Activated T-helper 17 cell treated with anti-CD3 and anti-CD28 coated beads, Interleukin-2, amount 50 U/mL, for 72 hours (primary cell): ENCODE results near the gene ZNF774. TPM values are rescaled to one million over a fixed set of nuclear protein-coding genes. Genes with fewer than 3 reads are reported as not detected.

ENCODE experiments used
- ATAC-seq: fragments of 150-1000 bp; cut with Tn5 transposase; replicated peaks from 2 replicates; pipeline ENCODE4 v1.10.0; 2021; ENCODE audit warnings: mild to moderate bottlenecking, moderate library complexity
- H3K27ac Mint-ChIP-seq: one replicate; pipeline ENCODE4 v1.8.0; 2022; ENCODE audit warnings: mixed read lengths
- H3K27me3 Mint-ChIP-seq: one replicate; pipeline ENCODE4 v1.8.0; 2022; ENCODE audit warnings: mixed read lengths
- H3K36me3 Mint-ChIP-seq: one replicate; pipeline ENCODE4 v1.8.0; 2022; ENCODE audit warnings: low read depth, mild to moderate bottlenecking, mixed read lengths
- H3K4me1 Mint-ChIP-seq: one replicate; pipeline ENCODE4 v1.8.0; 2022; ENCODE audit warnings: mixed read lengths
- H3K4me3 Mint-ChIP-seq: one replicate; pipeline ENCODE4 v1.8.0; 2022; ENCODE audit warnings: mild to moderate bottlenecking, mixed read lengths
- H3K9me3 Mint-ChIP-seq: one replicate; pipeline ENCODE4 v1.8.0; 2022; ENCODE audit warnings: mixed read lengths
- total RNA-seq, 2 donors: library from RNA; stranded (reverse); gene quantifications; one replicate each; pipeline ENCODE4 v1.2.3, GENCODE V29; 2022

ZNF774 gene
- total RNA-seq, 2 donors from 2014 or later, result 0.69 to 0.82 TPM

DNA sequence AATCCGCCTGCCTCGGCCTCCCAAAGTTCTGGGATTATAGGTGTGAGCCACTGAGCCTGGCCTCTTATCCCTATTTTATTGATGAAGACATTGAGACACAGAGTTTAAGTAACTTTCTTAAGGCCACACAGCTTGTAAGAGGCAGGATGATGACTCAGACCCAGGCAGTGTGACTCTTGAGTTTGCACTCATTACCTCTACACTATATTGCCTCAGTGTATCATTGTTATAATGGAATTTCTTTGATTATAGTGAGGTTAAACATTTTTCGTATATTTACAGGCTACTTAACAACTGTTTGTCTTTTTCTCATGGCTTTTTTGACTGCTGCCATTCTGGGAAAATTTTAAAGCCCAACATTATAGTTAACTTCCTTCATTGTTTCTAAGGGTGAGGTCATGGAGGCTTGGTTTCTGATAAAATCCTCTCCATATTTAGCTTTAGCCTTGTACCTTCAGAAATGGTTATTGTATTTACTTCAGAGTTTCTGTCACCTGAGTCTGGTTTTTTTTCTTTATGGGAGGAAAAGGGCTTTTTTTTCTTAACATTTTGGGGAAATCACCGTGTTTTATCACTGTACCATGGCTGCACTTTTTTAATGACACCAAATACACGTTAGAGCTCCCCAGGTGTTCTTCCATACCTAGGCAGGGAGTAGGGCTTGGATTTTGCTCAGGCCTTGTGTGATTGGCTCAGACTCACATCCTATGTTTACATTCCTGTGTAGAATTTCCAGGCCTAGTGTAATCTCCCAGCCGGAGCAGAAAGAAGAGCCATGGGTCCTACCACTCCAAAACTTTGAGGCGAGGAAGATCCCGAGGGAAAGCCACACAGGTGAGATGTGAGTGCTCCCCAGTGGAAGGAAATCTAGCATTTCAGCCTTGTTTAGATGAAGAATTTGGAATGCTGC, 6.3 kb downstream of the ZNF774 start:
- Mint-ChIP-seq H3K9me3 (no peaks in the 10 kb centered on the region), H3K27ac (no peak overlapping the region)
- peak; percentile 40 for ATAC-seq

DNA sequence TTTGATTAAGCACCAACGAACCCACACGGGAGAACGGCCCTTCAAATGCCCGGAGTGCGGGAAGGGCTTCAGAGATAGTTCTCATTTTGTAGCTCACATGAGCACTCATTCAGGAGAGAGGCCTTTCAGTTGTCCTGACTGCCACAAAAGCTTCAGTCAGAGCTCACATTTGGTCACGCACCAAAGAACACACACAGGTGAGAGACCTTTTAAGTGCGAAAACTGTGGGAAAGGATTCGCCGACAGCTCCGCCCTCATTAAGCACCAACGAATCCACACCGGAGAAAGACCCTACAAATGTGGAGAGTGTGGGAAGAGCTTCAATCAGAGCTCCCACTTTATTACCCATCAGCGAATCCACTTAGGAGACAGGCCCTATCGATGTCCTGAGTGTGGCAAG, 8.7 kb downstream of the ZNF774 start:
- H3K9me3 Mint-ChIP-seq, result no peaks in the 10 kb centered on the region
- no peaks in the 10 kb centered on the region for H3K36me3 Mint-ChIP-seq
- no peak for ATAC-seq
- H3K27ac Mint-ChIP-seq, result no peak overlapping the region
- H3K27me3 Mint-ChIP-seq, result no peaks in the 10 kb centered on the region
- no peak overlapping the region for H3K4me3 Mint-ChIP-seq
- peaks cover 20% of the 10 kb centered on the region for H3K4me1 Mint-ChIP-seq

More for the DNA sequence above, 6.3 kb downstream of the ZNF774 start:
- no peak overlapping the region for H3K4me3 Mint-ChIP-seq
- peaks cover 9% of the 10 kb centered on the region for H3K4me1 Mint-ChIP-seq
- no peaks in the 10 kb centered on the region for H3K27me3 Mint-ChIP-seq
- no peaks in the 10 kb centered on the region for H3K36me3 Mint-ChIP-seq

DNA sequence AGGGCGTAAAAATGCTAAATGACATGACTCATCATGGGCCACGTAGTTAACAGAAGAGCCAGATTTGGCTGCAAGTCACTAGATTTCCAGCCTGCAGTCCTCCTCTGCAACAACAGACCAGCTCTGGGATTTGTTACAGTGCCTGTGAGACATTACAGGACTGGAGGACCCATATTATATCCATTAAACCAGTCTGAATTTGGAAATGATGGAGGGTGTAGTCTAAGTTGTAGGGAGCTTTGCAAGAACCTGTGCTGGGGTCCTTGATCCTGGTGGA, 10.8 kb downstream of the ZNF774 start:
- no peak overlapping the region for H3K4me3 Mint-ChIP-seq

DNA sequence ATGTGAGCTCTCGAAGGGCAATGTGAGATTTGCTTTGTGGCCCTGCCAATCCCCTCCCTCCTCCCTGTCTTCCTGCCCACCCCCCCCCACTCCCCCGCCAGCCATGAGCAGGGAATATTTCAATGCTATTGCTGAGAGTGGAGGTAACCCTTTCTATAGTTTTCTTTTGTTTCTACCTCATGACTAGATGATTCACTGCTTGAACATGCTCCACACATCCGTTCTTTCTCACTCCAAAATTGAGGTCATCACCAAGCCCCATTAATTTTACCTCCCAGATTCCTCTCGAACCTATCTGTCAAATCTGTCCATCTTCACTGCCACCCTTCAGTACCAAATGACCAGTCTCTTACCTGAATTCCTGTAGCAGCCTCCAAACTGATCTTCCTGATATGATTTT, 12.2 kb downstream of the ZNF774 start:
- Mint-ChIP-seq H3K4me1 (peaks cover 16% of the 10 kb centered on the region), H3K36me3 (no peaks in the 10 kb centered on the region), H3K27me3 (no peaks in the 10 kb centered on the region), H3K27ac (peak overlapping the region; percentile 71), H3K4me3 (peak overlapping the region; percentile 32), H3K9me3 (no peaks in the 10 kb centered on the region)
- peak; percentile 36 for ATAC-seq

More for the DNA sequence above, 10.8 kb downstream of the ZNF774 start:
- Mint-ChIP-seq H3K36me3 (no peaks in the 10 kb centered on the region), H3K27ac (peak overlapping the region; percentile 46), H3K27me3 (no peaks in the 10 kb centered on the region), H3K4me1 (peaks cover 20% of the 10 kb centered on the region), H3K9me3 (no peaks in the 10 kb centered on the region)
- no peak for ATAC-seq

DNA sequence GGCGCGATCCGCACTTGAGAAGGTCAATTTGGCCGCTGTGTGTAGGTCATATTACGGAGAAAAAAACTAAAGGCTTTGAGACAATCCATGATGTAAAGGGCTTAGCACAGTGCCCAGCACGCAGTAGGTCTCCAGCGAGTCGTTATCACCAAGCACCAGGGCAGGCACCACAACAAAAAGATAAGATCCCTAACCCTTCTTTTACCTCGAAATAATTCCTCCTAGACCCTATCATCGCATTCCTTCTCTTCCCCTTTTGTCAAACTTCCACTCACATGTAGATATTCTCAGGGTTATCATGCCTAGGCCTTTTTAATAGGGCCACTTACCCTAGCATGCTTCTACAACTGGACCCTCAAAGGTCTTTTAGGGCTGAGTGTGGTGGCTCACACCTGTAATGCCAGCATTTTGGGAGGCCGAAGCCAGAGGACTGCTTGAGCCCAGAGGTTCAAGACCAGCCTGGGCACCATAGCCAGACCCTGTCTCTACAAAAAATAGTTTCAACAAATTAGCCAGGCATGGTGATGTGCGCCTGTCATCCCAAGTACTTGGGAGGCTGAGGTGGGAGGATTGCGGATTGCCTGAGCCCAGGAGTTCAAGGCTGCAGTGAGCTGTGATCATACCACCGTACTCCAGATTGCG, 13.5 kb downstream of the ZNF774 start:
- no peak overlapping the region for H3K4me3 Mint-ChIP-seq
- H3K27ac Mint-ChIP-seq, result no peak overlapping the region
- no peaks in the 10 kb centered on the region for H3K27me3 Mint-ChIP-seq
- ATAC-seq, result no peak
- peaks cover 16% of the 10 kb centered on the region for H3K4me1 Mint-ChIP-seq
- no peaks in the 10 kb centered on the region for H3K9me3 Mint-ChIP-seq
- H3K36me3 Mint-ChIP-seq, result no peaks in the 10 kb centered on the region

DNA sequence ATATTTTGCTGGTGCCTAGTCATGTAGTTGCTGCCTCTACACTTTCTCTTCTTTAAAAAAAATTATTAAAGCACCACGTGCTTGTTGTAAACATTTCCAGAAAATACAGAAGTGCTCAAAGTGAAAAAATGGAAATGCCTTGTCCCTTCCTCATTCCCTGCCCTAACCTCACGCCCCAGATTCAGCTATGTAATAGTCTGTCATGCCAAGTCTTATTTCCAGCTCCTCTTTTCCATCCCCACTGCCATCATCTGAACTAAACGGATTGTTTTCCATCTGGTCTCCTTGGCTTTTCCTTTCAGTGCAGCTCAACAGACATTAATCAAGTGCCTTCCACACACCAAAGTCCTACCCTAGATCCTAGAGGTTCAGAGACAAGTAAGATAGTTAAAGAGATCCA, 15.5 kb downstream of the ZNF774 start:
- Mint-ChIP-seq H3K27me3 (no peaks in the 10 kb centered on the region), H3K9me3 (no peaks in the 10 kb centered on the region), H3K27ac (peak overlapping the region; percentile 20), H3K36me3 (no peaks in the 10 kb centered on the region), H3K4me3 (no peak overlapping the region), H3K4me1 (peaks cover 16% of the 10 kb centered on the region)
- no peak for ATAC-seq

DNA sequence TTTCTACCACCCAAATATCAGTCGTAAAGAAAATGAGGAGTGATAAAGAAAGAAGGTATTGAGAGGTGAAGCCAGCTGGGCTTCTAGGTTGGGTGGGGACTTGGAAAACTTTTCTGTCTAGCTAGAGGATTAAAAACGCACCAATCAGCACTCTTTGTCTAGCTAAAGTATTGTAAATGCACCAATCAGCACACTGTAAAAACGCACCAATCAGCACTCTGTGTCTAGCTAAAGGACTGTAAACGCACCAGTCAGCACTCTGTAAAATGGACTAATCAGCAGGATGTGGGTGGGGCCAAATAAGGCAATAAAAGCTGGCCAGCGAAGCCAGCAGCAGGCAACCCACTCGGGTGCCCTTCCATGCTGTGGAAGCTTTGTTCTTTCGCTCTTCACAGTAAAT, 23.0 kb downstream of the ZNF774 start:
- no peak overlapping the region for H3K27ac Mint-ChIP-seq
- ATAC-seq, result no peak
- H3K4me3 Mint-ChIP-seq, result no peak overlapping the region
- no peaks in the 10 kb centered on the region for H3K27me3 Mint-ChIP-seq
- H3K4me1 Mint-ChIP-seq, result peaks cover 22% of the 10 kb centered on the region
- peaks cover 13% of the 10 kb centered on the region for H3K9me3 Mint-ChIP-seq
- no peaks in the 10 kb centered on the region for H3K36me3 Mint-ChIP-seq

DNA sequence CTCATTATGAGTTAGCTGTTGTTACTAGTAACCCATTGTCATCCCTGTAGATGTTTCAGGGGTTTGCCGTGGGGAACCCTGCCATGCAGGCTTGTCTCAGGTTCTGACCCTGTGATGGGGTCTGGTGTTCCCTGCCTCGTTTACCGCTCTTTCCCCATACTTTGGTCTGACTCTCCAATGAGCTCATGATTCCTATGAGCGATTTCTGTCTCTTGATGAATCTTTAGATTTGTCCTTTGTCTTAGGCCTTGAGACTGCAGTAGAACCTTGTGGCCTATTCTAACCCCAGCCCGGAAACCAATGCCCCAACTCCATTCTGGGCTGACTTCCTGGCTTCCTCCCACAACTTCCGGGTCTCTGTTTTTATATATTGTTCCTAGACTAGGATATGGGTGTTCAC, 24.7 kb downstream of the ZNF774 start:
- peak overlapping the region; percentile 95 for H3K27ac Mint-ChIP-seq
- peaks cover 18% of the 10 kb centered on the region for H3K9me3 Mint-ChIP-seq
- ATAC-seq, result peak; percentile 96
- H3K4me1 Mint-ChIP-seq, result peaks cover 22% of the 10 kb centered on the region
- peak overlapping the region; percentile 75 for H3K4me3 Mint-ChIP-seq
- H3K27me3 Mint-ChIP-seq, result no peaks in the 10 kb centered on the region
- H3K36me3 Mint-ChIP-seq, result no peaks in the 10 kb centered on the region

DNA sequence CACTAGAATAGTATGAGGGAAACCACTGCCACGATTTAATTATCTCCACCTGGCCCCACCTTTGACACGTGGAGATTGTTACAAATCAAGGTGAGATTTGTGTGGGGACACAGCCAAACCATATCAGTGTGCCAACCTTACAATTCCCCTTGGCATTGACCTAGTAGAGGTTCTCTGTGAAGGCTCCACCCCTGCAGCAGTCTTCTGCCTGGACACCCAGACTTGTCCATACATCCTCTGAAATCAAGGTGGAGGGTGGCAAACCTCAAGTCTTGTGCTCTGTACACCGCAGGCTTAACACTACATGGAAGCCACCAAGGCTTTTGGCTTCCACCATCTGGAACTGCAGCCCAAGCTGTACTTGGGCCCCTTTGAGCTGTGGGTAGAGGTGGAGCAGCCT, 27.2 kb downstream of the ZNF774 start:
- H3K4me3 Mint-ChIP-seq, result no peak overlapping the region
- H3K4me1 Mint-ChIP-seq, result peaks cover 26% of the 10 kb centered on the region
- no peaks in the 10 kb centered on the region for H3K36me3 Mint-ChIP-seq
- H3K27ac Mint-ChIP-seq, result no peak overlapping the region
- peaks cover 18% of the 10 kb centered on the region for H3K9me3 Mint-ChIP-seq
- H3K27me3 Mint-ChIP-seq, result no peaks in the 10 kb centered on the region
- no peak for ATAC-seq

DNA sequence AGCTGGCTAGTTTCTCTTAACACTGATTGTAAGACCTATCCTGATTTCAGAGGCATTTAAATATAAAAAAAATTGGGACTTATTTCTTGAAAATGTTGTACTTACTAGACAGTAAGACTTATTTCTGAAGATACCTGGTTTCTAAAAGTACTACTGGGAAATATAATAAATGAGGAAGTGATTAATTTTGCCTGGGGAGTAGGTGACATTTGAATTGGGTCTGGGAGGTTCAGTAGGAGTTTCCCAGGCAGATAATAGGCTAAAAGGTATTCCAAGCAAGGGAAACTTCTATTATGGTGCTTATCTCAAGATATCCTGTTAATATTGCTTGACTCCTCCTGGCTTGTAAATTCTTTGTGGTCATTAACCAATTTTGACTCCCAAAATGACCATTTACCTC, 29.4 kb downstream of the ZNF774 start:
- Mint-ChIP-seq H3K4me1 (peaks cover 21% of the 10 kb centered on the region), H3K27me3 (no peaks in the 10 kb centered on the region), H3K4me3 (no peak overlapping the region), H3K9me3 (peaks cover 14% of the 10 kb centered on the region), H3K36me3 (no peaks in the 10 kb centered on the region), H3K27ac (no peak overlapping the region)
- no peak for ATAC-seq

DNA sequence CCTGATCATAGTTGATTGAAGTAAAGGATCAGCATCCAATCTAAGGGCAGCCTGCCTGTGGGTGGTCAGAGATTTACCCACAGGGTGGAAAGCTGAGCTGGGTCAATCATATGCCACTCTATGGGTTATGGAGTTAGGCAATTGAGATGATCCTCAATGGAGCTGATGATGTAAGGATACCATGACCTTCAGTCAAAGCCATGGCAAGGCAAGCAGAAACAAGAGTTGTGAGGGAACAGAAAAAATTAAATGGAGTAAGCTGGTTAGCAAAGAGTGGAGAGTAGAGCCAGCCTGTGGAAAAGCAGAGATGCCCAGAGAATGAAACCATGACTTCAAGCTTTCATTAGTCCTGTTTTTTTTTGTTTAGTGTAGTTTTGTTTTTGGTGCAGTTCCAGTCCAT, 30.2 kb downstream of the ZNF774 start:
- Mint-ChIP-seq H3K4me3 (no peak overlapping the region), H3K36me3 (no peaks in the 10 kb centered on the region), H3K27ac (no peak overlapping the region), H3K27me3 (no peaks in the 10 kb centered on the region), H3K4me1 (peaks cover 14% of the 10 kb centered on the region), H3K9me3 (peaks cover 12% of the 10 kb centered on the region)
- ATAC-seq, result no peak

DNA sequence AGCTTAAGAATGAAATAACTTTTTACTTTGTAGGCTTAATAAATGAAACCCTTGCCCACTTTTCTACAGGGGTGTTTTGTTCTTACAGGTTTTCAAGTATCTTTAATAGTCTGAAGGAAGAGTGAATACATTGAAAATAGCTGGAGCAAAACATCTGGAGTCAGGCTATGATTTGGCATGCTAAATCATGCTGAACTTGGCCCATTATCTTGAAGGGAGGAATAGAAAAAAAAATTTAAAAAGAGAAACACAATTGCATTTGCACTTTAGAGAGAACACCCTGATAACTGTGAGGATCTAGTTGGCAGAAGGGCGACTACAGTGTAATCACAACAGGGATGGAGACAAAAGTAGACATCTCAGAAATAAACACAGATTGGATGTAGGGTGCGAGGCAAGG, 34.1 kb downstream of the ZNF774 start:
- ATAC-seq, result no peak
- peaks cover 31% of the 10 kb centered on the region for H3K4me1 Mint-ChIP-seq
- H3K9me3 Mint-ChIP-seq, result no peaks in the 10 kb centered on the region
- H3K36me3 Mint-ChIP-seq, result peaks cover 28% of the 10 kb centered on the region
- peak overlapping the region; percentile 77 for H3K27ac Mint-ChIP-seq
- peak overlapping the region; percentile 89 for H3K4me3 Mint-ChIP-seq
- H3K27me3 Mint-ChIP-seq, result no peaks in the 10 kb centered on the region

DNA sequence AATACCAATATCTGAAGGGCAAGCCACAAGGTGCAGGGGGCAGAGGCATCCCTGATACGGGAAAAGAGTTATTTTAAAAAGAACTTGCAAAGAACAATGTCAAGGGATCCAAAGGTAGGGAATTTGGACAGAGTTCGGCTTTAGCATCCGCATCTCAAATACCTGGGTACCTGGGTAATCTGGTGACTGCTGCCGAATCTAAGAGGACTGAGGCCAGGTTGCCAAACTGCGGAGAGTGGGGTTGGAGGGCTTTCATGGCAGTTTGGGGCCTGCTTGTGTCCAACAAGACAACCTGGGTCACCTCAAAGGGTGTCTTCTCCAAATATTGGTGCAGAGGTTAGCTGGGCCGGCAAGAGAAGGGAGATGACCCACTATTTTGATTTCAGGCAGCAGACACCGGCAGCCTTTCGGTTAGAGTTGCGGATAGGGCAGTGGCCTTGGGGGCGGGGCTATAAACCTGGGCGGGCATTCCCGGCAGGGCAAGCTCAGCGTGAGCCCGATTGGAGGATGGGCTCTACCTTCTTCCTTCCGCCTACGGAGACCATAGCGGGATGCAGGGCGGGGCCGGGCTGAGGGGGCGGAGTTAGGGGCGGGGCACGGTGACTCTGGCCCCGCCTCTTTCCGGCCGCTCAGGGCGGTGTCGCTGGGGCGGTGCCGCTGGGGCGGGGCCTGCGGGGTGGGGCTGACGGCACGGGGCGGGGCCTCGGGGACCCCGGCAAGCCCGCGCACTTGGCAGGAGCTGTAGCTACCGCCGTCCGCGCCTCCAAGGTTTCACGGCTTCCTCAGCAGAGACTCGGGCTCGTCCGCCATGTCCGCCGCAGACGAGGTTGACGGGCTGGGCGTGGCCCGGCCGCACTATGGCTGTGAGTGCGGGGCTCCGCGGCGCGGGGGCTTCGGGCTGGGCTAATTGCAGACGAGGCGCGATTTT, 35.7 kb downstream of the ZNF774 start, which contains the start of gene IQGAP1:
Gene IQGAP1, plus strand, starts transcription at position 709 of the 928 bp plus-strand sequence. Its CDS starts 100 bp downstream, at position 809.
- Mint-ChIP-seq H3K4me1 (peaks cover 40% of the 10 kb centered on the region), H3K4me3 (peak within 1 kb of the TSS; percentile 89), H3K9me3 (no peaks in the 10 kb centered on the region), H3K36me3 (peaks cover 44% of the 10 kb centered on the region), H3K27ac (peak within 1 kb of the TSS; percentile 95), H3K27me3 (no peaks in the 10 kb centered on the region)
- peak; percentile 94 for ATAC-seq
